Stimulated activated naive CD8-positive, alpha-beta T cell treated with anti-CD3 and anti-CD28 coated beads, Interleukin-15, Interleukin-2, amounts not matched to agents 100 ng/mL and 50 ng/mL, for 24 hours (primary cell): Measurements from ENCODE around the gene FUOM.

ENCODE experiments used
- H3K27ac Mint-ChIP-seq: one replicate; pipeline ENCODE4 v1.8.0; 2021; ENCODE audit warnings: mild to moderate bottlenecking, mixed read lengths
- H3K27me3 Mint-ChIP-seq: one replicate; pipeline ENCODE4 v1.8.0; 2021; ENCODE audit warnings: mixed read lengths
- H3K36me3 Mint-ChIP-seq: one replicate; pipeline ENCODE4 v1.8.0; 2021; ENCODE audit warnings: low read depth, mixed read lengths
- H3K4me1 Mint-ChIP-seq: one replicate; pipeline ENCODE4 v1.8.0; 2021; ENCODE audit warnings: low read depth, mixed read lengths
- H3K4me3 Mint-ChIP-seq: one replicate; pipeline ENCODE4 v1.8.0; 2021; ENCODE audit warnings: mild to moderate bottlenecking, mixed read lengths
- H3K9me3 Mint-ChIP-seq: one replicate; pipeline ENCODE4 v1.8.0; 2021; ENCODE audit warnings: mixed read lengths

FUOM gene

GRCh38 chr10:133311570-133311969 lies 46.2 kb downstream of the FUOM start:
- H3K27ac Mint-ChIP-seq: no peak overlapping the region

GRCh38 chr10:133310789-133311188 lies 47.0 kb downstream of the FUOM start:
- no peaks in the 10 kb centered on the region for H3K9me3 Mint-ChIP-seq
- no peaks in the 10 kb centered on the region for H3K27me3 Mint-ChIP-seq
- no peak overlapping the region for H3K27ac Mint-ChIP-seq
- no peak overlapping the region for H3K4me3 Mint-ChIP-seq
- peaks cover 29% of the 10 kb centered on the region for H3K4me1 Mint-ChIP-seq
- H3K36me3 Mint-ChIP-seq: peaks cover 21% of the 10 kb centered on the region

More at GRCh38 chr10:133311570-133311969, 46.2 kb downstream of the FUOM start:
- Mint-ChIP-seq H3K4me1 (peaks cover 23% of the 10 kb centered on the region), H3K27me3 (no peaks in the 10 kb centered on the region), H3K4me3 (no peak overlapping the region), H3K9me3 (no peaks in the 10 kb centered on the region), H3K36me3 (peaks cover 21% of the 10 kb centered on the region)

DNA sequence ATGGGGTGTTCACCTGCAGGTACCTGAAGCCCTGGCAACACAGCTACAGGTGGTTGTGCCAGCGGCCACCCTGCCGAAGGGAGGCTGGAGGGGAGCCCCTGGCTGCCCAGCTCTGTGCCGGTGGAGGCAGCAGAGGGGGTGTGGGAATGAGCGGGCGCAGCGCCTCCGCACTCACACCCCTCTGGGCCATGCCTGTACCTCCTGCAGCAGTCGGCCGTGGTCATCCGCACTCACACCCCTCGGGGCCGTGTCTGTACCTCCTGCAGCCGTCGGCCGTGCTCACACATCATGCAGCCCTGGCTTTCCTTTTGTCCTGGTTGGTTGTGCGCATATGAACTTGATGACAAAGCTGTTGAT lies 47.4 kb downstream of the FUOM start:
- peaks cover 23% of the 10 kb centered on the region for H3K36me3 Mint-ChIP-seq
- no peaks in the 10 kb centered on the region for H3K9me3 Mint-ChIP-seq
- H3K27me3 Mint-ChIP-seq: no peaks in the 10 kb centered on the region
- no peak overlapping the region for H3K4me3 Mint-ChIP-seq
- H3K4me1 Mint-ChIP-seq: peaks cover 33% of the 10 kb centered on the region
- H3K27ac Mint-ChIP-seq: no peak overlapping the region

DNA sequence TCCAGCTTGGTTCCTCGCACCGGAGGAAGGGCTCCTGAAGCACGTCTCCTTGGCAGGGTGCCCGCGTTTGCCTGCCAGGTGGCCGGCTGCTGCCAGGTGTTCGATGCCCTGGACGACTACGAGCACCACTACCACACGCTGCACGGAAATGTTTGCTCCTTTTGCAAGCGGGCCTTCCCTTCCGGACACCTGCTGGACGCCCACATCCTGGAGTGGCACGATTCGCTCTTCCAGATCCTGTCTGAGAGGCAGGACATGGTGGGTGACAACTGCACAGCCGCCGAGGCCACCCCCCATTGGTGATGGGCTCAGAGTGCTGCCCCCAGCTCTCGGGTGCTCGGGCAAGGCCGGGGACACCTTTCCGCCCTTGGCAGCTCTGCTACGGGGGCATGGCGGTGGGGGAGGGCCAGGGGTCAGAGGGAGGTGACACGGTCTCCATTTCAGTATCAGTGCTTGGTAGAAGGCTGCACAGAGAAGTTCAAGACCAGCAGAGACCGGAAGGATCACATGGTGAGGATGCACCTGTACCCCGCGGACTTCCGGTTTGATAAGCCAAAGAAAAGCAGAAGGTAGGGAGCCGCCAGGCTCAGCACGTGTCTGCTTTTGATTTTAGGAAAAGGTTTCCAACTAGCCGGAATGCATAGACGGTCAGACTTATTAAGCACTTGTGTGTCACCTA lies 48.0 kb downstream of the FUOM start:
- H3K4me3 Mint-ChIP-seq: peak overlapping the region; percentile 72
- peaks cover 27% of the 10 kb centered on the region for H3K36me3 Mint-ChIP-seq
- H3K27ac Mint-ChIP-seq: peak overlapping the region; percentile 55
- no peaks in the 10 kb centered on the region for H3K9me3 Mint-ChIP-seq
- no peaks in the 10 kb centered on the region for H3K27me3 Mint-ChIP-seq
- peaks cover 38% of the 10 kb centered on the region for H3K4me1 Mint-ChIP-seq

DNA sequence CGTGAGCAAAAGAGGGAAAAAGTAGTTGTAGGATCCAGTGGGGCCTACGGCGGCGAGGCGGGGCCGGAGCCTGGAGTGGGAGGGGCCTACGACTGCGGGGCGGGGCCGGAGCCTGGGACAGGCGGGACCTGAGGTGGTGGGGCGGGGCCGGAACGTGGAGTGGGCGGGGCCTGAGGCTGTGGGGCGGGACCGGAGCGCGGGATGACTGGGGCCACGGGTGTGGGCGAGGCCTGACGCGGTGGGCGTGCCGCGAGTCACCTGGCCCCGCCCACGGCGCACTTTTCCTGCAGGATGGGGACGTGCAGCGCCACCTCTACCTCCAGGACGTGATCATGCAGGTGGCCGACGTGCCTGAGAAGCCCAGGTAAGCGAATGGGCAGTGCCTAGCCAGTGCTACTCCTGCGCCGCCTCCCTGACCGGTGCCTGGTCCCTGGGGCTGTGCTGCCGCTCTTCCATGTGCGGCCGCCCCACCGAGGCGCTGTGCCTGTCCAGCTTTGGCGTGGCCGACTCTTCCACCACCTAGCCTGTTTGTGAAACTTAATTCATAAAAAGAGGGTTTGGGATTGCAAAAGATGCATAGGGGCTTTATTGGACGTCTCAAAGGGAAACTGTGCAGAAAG lies 48.6 kb downstream of the FUOM start:
- Mint-ChIP-seq H3K9me3 (no peaks in the 10 kb centered on the region), H3K36me3 (peaks cover 24% of the 10 kb centered on the region), H3K4me3 (peak overlapping the region; percentile 72), H3K27me3 (no peaks in the 10 kb centered on the region), H3K4me1 (peaks cover 38% of the 10 kb centered on the region), H3K27ac (peak overlapping the region; percentile 55)

GRCh38 chr10:133308421-133309099 lies 49.3 kb downstream of the FUOM start, which contains the start of the genes TUBGCP2 and ZNF511:
Gene TUBGCP2, minus strand, starts transcription at chr10:133308872. Its CDS starts 5,931 bp downstream, at chr10:133302941.
Gene ZNF511, plus strand, starts transcription at chr10:133308914. Its CDS starts 30 bp downstream, at chr10:133308944.
- peak within 1 kb of the TSS; percentile 98 for H3K27ac Mint-ChIP-seq
- H3K36me3 Mint-ChIP-seq: peaks cover 29% of the 10 kb centered on the region
- peak within 1 kb of the TSS; percentile 99 for H3K4me3 Mint-ChIP-seq
- H3K4me1 Mint-ChIP-seq: peaks cover 39% of the 10 kb centered on the region
- no peaks in the 10 kb centered on the region for H3K27me3 Mint-ChIP-seq
- H3K9me3 Mint-ChIP-seq: no peaks in the 10 kb centered on the region

- no peaks in the 10 kb centered on the region for H3K9me3 Mint-ChIP-seq
- H3K27me3 Mint-ChIP-seq: no peaks in the 10 kb centered on the region
- peaks cover 39% of the 10 kb centered on the region for H3K4me1 Mint-ChIP-seq
- H3K36me3 Mint-ChIP-seq: peaks cover 28% of the 10 kb centered on the region
- peak overlapping the region; percentile 99 for H3K4me3 Mint-ChIP-seq
- peak overlapping the region; percentile 98 for H3K27ac Mint-ChIP-seq
Observed at GRCh38 chr10:133307776-133308420, 49.9 kb downstream of the FUOM start.

GRCh38 chr10:133306941-133307379 lies 50.9 kb downstream of the FUOM start:
- Mint-ChIP-seq H3K27ac (peak overlapping the region; percentile 50), H3K4me3 (peak overlapping the region; percentile 99), H3K4me1 (peaks cover 43% of the 10 kb centered on the region), H3K27me3 (no peaks in the 10 kb centered on the region), H3K9me3 (no peaks in the 10 kb centered on the region), H3K36me3 (peaks cover 25% of the 10 kb centered on the region)

DNA sequence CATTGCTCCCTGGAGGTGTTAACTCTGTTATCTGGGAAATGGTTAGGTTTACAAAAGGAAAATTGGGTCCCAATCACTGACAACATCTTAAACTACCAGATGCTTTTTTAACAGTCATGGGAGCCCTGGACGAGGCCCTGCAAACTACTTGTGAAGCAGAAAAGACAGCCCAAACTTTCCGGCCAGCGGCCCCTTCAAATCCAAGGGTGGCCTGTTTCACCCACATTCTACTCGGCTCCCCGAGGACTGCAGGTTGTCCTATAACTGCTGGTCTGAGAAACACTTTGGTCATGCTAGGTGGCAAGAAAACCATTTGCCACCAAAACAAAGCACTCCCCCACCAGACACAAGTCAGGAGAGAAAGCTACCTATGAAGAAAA lies 51.7 kb downstream of the FUOM start:
- Mint-ChIP-seq H3K27ac (no peak overlapping the region), H3K27me3 (no peaks in the 10 kb centered on the region), H3K36me3 (peaks cover 18% of the 10 kb centered on the region)

More for the DNA sequence above, 51.7 kb downstream of the FUOM start:
- Mint-ChIP-seq H3K9me3 (no peaks in the 10 kb centered on the region), H3K4me1 (peaks cover 43% of the 10 kb centered on the region), H3K4me3 (no peak overlapping the region)
